Heart left ventricle (tissue), 16 donors: Measurements from ENCODE around the gene CCNL2. TPM values are rescaled to one million over a fixed set of nuclear protein-coding genes. Genes with fewer than 3 reads are reported as not detected.

ENCODE experiments used
- ATAC-seq, 4 donors: fragments of 200-7000 bp; cut with Tn5 transposase; one replicate each; pipeline ENCODE4 v1.9.1; 2020 to 2022; ENCODE audit warnings: moderate library complexity in 4 of 4, mild to moderate bottlenecking in 3 of 4, moderate number of reproducible peaks in 1 of 4
- DNase-seq, 5 donors: peaks; one replicate each; pipeline ENCODE4 v3.0.0-alpha.2; 2020
- H3K27ac ChIP-seq, 12 donors: fragments of 200-600 bp; sonication (generic) in 4 of 12; one replicate each; pipeline versions ENCODE4 v1.5.0 to v1.8.0; 2016 to 2022; ENCODE audit warnings: mild to moderate bottlenecking in 2 of 12
- H3K27me3 ChIP-seq, 9 donors: fragments of 200-600 bp; sonication (generic) in 2 of 9; one replicate each; pipeline versions ENCODE4 v1.5.1 to v1.8.0; 2016 to 2022; ENCODE audit warnings: mild to moderate bottlenecking in 3 of 9
- H3K36me3 ChIP-seq, 9 donors: fragments of 200-600 bp; sonication (generic) in 2 of 9; one replicate each; pipeline versions ENCODE4 v1.5.0 to v1.8.0; 2018 to 2022; ENCODE audit warnings: mild to moderate bottlenecking in 2 of 9
- H3K4me1 ChIP-seq, 12 donors: fragments of 200-600 bp; sonication (generic) in 4 of 12; one replicate each; pipeline versions ENCODE4 v1.5.0 to v1.8.0; 2016 to 2022; ENCODE audit warnings: mild to moderate bottlenecking in 3 of 12
- H3K4me3 ChIP-seq, 12 donors: fragments of 200-600 bp; sonication (generic) in 4 of 12; one replicate each; pipeline versions ENCODE4 v1.5.0 to v1.8.0; 2017 to 2022; ENCODE audit warnings: mild to moderate bottlenecking in 9 of 12, moderate library complexity in 4 of 12
- H3K9me3 ChIP-seq, 12 donors: fragments of 200-600 bp; sonication (generic) in 4 of 12; one replicate each; pipeline versions ENCODE4 v1.5.0 to v1.8.0; 2016 to 2022; ENCODE audit warnings: mild to moderate bottlenecking in 1 of 12
- CTCF ChIP-seq, 12 donors: fragments of 200-600 bp; sonication (generic) in 4 of 12; IDR thresholded peaks; one replicate each; pipeline versions ENCODE4 v1.5.0 to v1.8.0; 2018 to 2022; ENCODE audit warnings: antibody characterized with exemption in 12 of 12, mild to moderate bottlenecking in 5 of 12
- POLR2A ChIP-seq, 2 donors: fragments of 450-650 bp; IDR thresholded peaks; one replicate each; pipeline ENCODE4 v1.6.1; 2017; ENCODE audit warnings: antibody characterized with exemption in 2 of 2, mild to moderate bottlenecking in 2 of 2, moderate library complexity in 2 of 2
- WGBS, 4 donors: extraction: QIAGEN DNeasy Blood & Tissue Kit in 2 of 4; methylation state at CpG; one replicate each; pipeline versions ENCODE4 v1.1.5 to v1.1.7; 2013 to 2018; 5-methylcytosine and 5-hydroxymethylcytosine counted together
- intact Hi-C, 10 donors: fragments of 100-400 bp; cut with DNase I; formaldehyde crosslinking; loops; one replicate each; pipeline versions ENCODE4 v1.11.1 to v1.14.2; 2022
- polyA plus RNA-seq, 2 donors: library from polyadenylated mRNA; stranded (reverse); fragments of 200-250 nt; gene quantifications; one replicate each; pipeline ENCODE4 v1.2.3, GENCODE V29; 2013
- total RNA-seq, 9 donors: library from RNA; depleted of rRNA in 2 of 9; stranded (reverse); fragments of >200 nt in 2 of 9; fragmentation: NEBNext Ultra II Directional in 3 of 9; extraction: Animal tissue kit (Norgen Biotek cat#: 25700) in 3 of 9; gene quantifications; one replicate each; pipeline versions ENCODE4 v1.1.0 to v1.2.4, GENCODE V29; 2016 to 2023
- donor health status: ischemic (EF 13 %, LVEDD 7.1; RV severe dilation, severe dysfunction).
- donor health status: healthy with polysubstance abuse.
- donor health status: DM: no; HTN: yes; CAD: no.
- donor health status: DM: no; HTN: no; CAD: no.
- donor health status: ischemic (EF 25% LVEDD 6.9; RV normal size, moderate dysfunction).
- donor health status: ischemic (EF 25% LVEDD 5.7; RV mildly dilated, moderate dysfunction).
- donor health status: healthy.
- donor health status: DM: yes; HTN: yes; CAD: no.
- donor health status: ischemic (EF 35%, LVEDD 5.7; RV mildly dilated, moderate dysfunction).
- donor health status: nonischemic (EF 11% LVEDD 7.7; RV severe dilation, severe dysfunction).
- donor health status: DM: yes; HTN: yes; CAD: no.
- donor health status: PGD.
- donor health status: ischemic (EF 29% LVEDD 5.4; RV normal size, mild dysfunction).
- donor health status: nonischemic (EF 23%, LVEDD 6.1; RV moderate dilation, normal function).

CCNL2 gene
- total and polyA plus RNA-seq, 11 donors, result 35.4 to 87.8 (median 50.7) TPM

GRCh38 chr1:1340791-1341548, 58.2 kb downstream of the CCNL2 start:
- H3K27me3 ChIP-seq, result no peaks in the 10 kb centered on the region
- H3K9me3 ChIP-seq, result no peaks in the 10 kb centered on the region
- peaks cover 0 to 54% (median 41%) of the 10 kb centered on the region in 9 donors for H3K36me3 ChIP-seq
- peaks cover 0 to 31% (median 13%) of the 10 kb centered on the region in 12 donors for H3K4me1 ChIP-seq
- intact Hi-C loops, result no loop called here
- 92 to 93% (median 92%) methylated on average over 36 of the region's 36 CpGs for WGBS, 4 donors
- TF ChIP-seq CTCF (IDR thresholded peaks at IDR 0.05) (no peak), POLR2A (IDR thresholded peaks at IDR 0.05) (no peak)
- no peak for ATAC-seq
- no peak overlapping the region for H3K27ac ChIP-seq
- H3K4me3 ChIP-seq, result no peak overlapping the region
- DNase-seq, result no peak

- DNase-seq, result no peak
- Histone ChIP-seq H3K9me3 (no peaks in the 10 kb centered on the region), H3K36me3 (peaks cover 0 to 58% (median 41%) of the 10 kb centered on the region in 9 donors), H3K27ac (no peak overlapping the region), H3K4me3 (no peak overlapping the region), H3K4me1 (peaks cover 0 to 23% (median 5%) of the 10 kb centered on the region in 12 donors), H3K27me3 (no peaks in the 10 kb centered on the region)
- WGBS, 4 donors, result 88 to 93% (median 90%) methylated on average over 17 to 23 of the region's 23 CpGs
- ATAC-seq, result no peak
- no peak for TF ChIP-seq POLR2A (IDR thresholded peaks at IDR 0.05)
- TF ChIP-seq CTCF (IDR thresholded peaks at IDR 0.05), result no peak
- intact Hi-C loops, result no loop called here
Measured at GRCh38 chr1:1340185-1340584, 59.0 kb downstream of the CCNL2 start.

GRCh38 chr1:1338278-1338677, 60.9 kb downstream of the CCNL2 start:
- ATAC-seq (no peak), DNase-seq (no peak)
- H3K4me3 ChIP-seq, result no peak overlapping the region
- intact Hi-C loops, result no loop called here
- H3K36me3 ChIP-seq, result peaks cover 0 to 58% (median 41%) of the 10 kb centered on the region in 9 donors
- no peak overlapping the region for H3K27ac ChIP-seq
- no peak for TF ChIP-seq POLR2A (IDR thresholded peaks at IDR 0.05)
- peaks cover 0 to 4% (median 0%) of the 10 kb centered on the region in 12 donors for H3K4me1 ChIP-seq
- no peaks in the 10 kb centered on the region for H3K9me3 ChIP-seq
- H3K27me3 ChIP-seq, result no peaks in the 10 kb centered on the region
- 95 to 99% (median 97%) methylated on average over 14 to 36 of the region's 36 CpGs for WGBS, 4 donors

GRCh38 chr1:1337793-1338147, 61.4 kb downstream of the CCNL2 start:
- H3K4me3 ChIP-seq, result no peak overlapping the region
- no peak for TF ChIP-seq CTCF (IDR thresholded peaks at IDR 0.05)
- H3K27ac ChIP-seq, result no peak overlapping the region
- no peaks in the 10 kb centered on the region for H3K9me3 ChIP-seq
- peaks cover 0 to 58% (median 41%) of the 10 kb centered on the region in 9 donors for H3K36me3 ChIP-seq
- DNase-seq (no peak), ATAC-seq (peak in 1 of 4 donors; percentile 11)
- H3K4me1 ChIP-seq, result no peaks in the 10 kb centered on the region
- intact Hi-C loops, result no loop called here
- 80 to 87% (median 85%) methylated on average over 16 to 18 of the region's 18 CpGs for WGBS, 4 donors
- H3K27me3 ChIP-seq, result no peaks in the 10 kb centered on the region
